Limb (tissue), 2 donors: ENCODE data around the gene GNB5.
"Not testable (repeated sequence)": the region's sequence is repeated elsewhere in the genome, so short reads cannot be mapped to it uniquely, and the experiment has no call there.

Experiments
- DNase-seq, 2 donors: peaks; one replicate each; pipeline ENCODE4 v3.0.0-alpha.2; 2016; ENCODE audit errors: extremely low spot score in 2 of 2

GNB5 gene

GRCh38 chr15:52170199-52170598 is 21.0 kb downstream of the GNB5 start:
- not testable (repeated sequence) for DNase-seq

DNA sequence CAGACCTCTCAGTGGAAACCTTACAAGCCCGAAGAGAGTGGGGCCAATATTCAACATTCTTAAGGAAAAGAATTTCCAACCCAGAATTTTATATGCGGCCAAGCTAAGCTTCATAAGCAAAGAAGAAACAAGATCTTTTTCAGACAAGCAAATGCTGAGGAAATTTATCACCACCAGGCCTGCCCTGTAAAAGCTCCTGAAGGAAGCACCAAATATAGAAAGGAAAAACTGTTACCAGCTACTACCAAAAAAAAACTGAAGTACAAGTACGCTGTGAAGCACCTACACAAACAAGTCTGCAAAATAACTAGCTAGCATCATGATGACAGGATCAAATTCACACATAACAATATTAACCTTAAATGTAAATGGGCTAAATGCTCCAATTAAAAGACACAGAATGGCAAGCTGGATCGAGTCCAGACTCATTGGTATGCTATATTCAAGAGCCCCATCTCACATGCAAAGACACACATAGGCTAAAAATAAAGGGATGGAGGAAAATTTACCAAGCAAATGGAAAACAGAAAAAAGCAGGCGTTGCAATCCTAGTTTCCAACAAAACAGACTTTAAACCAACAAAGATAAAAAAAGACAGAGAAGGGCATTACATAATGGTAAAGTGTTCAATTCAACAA is 25.6 kb downstream of the GNB5 start:
- DNase-seq = not testable (repeated sequence)

DNA sequence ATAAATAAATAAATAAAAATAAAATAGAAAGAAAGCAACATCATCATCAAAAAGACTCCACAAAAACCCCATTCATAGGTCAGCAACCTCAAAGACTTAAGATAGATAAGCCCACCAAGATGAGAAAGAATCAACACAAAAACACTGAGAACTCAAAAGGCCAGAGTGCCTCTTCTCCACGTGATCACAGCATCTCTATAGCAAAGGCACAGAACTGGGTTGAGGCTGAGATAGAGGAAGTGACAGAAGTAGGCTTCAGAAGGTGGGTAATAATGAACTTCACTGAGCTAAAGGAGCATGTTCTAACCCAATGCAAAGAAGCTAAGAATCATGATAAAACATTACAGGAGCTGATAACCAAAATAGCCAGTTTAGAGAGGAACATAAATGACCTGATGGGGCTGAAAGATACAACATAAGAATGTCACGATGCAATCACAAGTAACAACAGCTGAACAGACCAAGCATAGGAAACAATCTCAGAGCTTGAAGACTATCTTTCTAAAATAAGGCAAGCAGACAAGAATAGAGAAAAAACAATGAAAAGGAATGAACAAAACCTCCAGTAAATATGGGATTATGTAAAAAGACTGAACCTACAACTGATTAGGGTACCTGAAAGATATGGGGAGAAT is 26.4 kb downstream of the GNB5 start:
- no peak for DNase-seq

DNA sequence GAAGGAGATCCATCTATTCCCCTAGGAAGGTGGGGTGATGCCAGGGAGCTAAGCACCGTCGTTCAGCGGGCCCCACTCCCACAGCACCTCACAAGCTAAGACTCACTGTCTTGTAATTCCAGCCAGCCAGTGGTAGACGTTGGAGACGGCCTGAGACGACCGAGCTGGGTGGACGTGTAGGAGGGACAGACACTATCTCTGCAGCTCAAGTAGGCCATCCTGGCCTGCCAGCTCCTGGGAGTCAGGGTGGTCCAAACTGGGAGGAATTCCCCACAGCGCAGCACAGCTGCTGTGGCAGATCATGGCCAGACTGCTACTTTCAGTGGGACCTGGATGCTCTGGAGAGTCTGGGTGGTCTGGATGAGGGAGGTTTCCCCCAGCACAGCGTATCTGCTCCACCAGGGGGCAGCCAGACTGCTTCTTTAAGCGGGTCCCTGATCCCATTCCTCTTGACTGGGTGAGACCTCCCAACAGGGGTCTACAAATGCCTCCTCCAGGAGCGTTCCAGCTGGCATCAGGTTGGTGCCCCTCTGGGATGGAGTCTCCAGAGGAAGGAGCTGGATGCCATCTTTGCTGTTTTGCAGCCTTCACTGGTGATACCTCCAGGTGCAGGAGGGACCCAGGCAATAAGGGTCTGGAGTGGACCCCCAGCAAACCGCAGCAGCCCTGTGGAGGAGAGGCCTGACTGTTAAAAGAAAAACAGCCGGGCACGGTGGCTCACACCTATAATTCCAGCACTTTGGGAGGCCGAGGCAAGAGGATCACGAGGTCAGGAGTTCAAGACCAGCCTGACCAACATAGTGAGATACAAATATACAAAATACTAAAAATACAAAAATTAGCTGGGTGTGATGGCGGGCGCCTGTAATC is 27.6 kb downstream of the GNB5 start:
- no peak for DNase-seq

DNA sequence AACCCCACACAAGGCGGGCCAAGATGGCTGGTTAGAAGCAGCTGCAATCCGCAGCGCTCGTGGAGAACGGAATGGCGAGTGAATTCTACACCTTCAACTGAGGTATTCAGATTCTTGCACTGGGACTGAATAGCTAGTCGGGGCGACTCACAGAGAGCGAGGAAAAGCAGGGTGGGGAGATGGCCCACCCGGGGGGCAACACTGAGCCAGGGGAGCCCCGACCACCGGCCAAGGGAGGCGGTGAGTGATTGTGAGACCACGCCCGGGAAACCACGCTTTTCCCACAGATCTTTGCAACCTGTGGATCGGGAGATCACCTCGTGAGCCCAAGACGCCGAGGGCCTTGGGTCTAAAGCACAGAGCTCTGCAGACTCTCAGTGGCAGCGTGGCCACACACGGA is 28.3 kb downstream of the GNB5 start:
- no peak for DNase-seq

- DNase-seq = no peak
Observed at GRCh38 chr15:52162260-52162659, 28.9 kb downstream of the GNB5 start.

- DNase-seq = no peak
Observed at GRCh38 chr15:52161406-52161966, 29.7 kb downstream of the GNB5 start.

GRCh38 chr15:52159645-52160044 is 31.5 kb downstream of the GNB5 start:
- DNase-seq = no peak

DNA sequence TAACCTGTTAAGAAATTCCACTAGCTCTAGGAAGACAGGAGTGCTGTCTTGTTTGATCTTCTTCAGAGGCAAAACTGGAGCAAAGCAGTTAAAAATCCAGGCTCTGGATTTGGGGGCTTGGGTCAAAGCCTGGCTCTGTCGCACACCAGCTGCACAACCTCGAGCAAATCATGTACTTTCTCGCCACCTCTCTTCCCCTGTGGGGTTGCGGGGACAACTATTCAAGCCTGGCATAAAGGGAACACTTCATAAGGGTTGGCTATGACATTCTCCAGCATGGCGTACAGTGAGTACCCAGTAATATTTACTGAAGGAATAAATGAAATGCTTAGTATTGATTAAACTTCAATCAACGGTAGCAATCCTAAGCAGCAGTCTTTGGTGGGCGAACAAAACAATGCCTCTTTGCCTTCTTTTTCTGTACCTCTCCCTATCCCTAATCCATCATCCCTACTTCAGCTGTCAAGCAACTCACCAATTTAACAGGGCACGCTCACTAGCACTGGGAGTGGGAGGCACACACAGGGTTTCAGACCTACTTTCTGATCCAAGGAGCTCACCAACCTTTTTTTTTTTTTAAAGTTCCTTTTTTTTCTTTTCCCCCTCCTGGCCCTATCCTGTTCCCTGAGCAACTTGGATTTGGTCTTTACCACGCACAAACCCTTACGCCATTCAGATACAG is 33.0 kb downstream of the GNB5 start:
- DNase-seq = peak in 1 of 2 donors; percentile 3

DNA sequence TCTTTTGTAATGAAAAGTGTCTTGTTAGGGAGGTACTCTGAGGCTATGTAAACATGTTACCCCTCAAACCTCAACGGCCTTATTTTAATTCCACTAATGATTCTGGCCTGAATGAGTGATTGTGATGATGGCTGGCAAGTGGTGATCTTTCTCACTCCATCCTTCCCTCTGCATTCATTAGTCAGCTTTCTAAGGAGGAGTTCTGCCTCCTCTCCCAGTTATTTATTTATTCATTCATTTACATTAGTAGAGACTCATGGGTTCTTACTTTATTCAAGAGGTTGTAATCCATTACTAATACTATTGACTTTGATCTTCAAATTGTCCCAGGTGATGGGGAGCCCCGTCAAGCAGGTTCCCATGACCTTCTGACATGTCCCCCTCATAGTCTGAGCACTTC is 35.3 kb downstream of the GNB5 start:
- DNase-seq = no peak

GRCh38 chr15:52154896-52155865 is 36.0 kb downstream of the GNB5 start:
- DNase-seq = peak in 1 of 2 donors; percentile 15

GRCh38 chr15:52153900-52154895 is 37.0 kb downstream of the GNB5 start:
- DNase-seq = no peak

- DNase-seq = no peak
Observed at GRCh38 chr15:52151353-52151752, 39.8 kb downstream of the GNB5 start.

DNA sequence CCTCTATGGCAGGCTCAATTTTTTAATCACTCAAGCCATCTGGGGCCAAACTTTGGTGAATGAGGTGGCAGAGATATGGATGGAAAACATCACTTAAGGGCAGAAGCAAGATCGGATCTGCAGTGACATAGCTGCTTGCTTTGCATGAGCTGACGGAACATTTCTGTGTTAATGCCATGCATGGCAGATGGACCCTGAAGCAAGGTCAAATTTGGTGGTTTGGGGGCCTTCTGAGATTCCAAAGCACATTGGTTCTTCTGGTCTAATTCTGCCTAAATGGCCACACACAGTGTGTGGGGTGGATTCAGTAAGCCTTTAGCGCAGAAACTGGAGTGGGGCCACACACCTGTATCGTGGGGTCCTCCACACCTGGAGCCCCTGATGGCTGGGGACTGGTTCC is 40.3 kb downstream of the GNB5 start:
- DNase-seq = no peak

DNA sequence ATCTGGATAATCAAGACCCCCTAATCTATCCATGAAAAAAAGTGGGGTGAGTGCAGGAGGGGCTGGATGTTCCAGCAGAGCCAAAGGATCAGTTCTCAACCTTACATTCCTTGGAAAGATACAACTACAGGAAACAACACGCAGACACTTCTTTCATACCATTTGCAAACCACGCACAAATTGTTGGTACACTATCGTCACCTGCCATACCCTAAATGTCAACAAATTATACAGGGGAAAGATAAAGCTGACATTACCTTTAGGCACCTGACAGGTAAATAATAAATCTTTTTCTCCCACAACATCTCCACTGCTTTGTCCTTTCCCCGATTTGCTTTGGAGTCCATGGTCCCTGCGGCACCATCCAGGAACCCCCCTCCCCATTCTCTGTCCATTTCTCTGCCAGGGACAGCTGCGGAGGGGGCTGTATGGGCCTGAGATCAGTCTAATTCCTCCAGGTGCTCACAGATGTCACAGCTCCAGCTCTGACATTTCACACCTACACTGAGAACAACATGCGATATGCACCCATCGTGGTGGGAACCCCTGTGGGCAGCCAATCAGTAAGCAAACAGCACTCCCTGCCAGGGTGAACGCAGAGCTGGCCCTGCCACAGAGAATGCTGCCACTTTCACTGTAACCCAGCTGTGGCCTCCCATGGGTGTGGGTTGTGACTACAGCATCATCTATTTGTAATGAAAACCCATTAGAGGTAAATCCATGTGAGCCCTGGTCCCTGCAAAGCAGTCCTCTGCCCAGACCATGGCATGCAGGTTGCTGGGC is 41.0 kb downstream of the GNB5 start:
- no peak for DNase-seq

DNA sequence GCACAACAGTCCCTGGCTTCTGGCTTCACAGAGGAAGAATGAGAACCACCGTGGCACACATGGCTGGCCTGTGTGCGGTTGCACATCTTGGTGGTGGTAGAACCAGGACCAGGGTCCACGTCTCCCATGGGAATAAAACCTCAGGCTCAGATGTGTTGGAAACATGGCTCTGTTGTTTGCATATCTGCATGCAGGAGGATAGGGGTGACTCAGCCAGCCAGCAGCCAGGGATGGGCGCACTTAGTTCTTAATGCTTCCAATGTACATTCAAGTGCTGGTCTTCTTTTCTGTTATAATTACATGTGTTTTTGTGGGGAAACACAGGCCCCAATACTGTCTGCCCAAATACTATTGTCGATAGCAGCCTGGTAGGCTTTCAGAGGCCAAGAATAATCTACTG is 42.8 kb downstream of the GNB5 start:
- no peak for DNase-seq

DNA sequence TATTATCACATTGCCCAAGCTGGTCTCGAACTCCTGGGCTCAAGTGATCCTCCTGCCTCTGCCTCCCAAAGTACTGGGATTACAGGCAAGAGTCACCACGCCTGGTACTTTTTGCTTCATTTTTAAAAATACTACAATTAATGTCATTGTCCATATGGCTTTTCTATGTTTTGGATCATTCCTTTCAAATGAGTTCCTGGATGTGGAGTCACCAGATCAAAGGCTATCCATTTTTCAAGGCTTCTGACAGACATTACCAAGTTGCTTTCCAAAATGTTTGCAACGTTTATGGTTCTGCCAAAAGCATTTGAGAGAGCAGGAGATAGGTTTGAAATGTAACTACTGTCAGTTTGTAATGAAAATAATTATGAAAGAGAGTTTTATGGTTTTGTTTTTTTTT is 44.4 kb downstream of the GNB5 start:
- no peak for DNase-seq

DNA sequence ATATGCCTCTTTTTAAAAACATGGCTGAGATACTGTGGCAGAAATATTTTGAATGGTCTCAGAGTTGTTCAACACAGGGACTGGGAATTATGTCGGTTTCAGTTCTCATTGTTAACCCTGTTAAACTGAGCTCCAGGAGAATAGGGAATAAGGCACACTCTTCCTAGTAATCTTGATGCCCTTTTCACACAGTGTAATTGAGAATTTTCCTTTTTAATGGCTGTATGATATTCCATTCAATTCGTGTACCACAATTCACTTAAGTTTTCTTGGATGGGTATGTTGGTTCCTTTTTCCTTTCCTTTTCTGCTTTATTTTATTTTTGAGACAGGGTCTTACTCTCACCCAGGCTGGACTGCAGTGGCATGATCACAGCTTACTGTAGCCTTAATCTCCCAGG is 44.9 kb downstream of the GNB5 start:
- DNase-seq = no peak
